Gastrocnemius medialis (tissue), 4 donors: ENCODE results near the gene MAST2. TPM values are rescaled to one million over a fixed set of nuclear protein-coding genes. Genes with fewer than 3 reads are reported as not detected.
A peak's percentile ranks its signal among the peaks of the same experiment; 100 is the strongest.

Experiments
- ATAC-seq, 2 donors: fragments of 150-250 bp; one replicate each; pipeline ENCODE4 v1.9.1; 2016
- DNase-seq, 2 donors: peaks; one replicate each; pipeline ENCODE4 v3.0.0-alpha.2; 2019
- H3K27ac ChIP-seq, 4 donors: fragments of 200-600 bp; sonication (generic); 1 replicate in 1 of 4; 2 replicates in 3 of 4; pipeline ENCODE4 v1.5.1; 2016 to 2018; ENCODE audit warnings: mild to moderate bottlenecking in 2 of 4, moderate library complexity in 1 of 4
- H3K27me3 ChIP-seq, 3 donors: fragments of 200-600 bp; sonication (generic) in 2 of 3; 1 replicate in 1 of 3; 2 replicates in 2 of 3; pipeline versions ENCODE4 v1.5.1 to v1.6.0; 2016 to 2019; ENCODE audit warnings: mild to moderate bottlenecking in 1 of 3, moderate library complexity in 1 of 3
- H3K36me3 ChIP-seq, 2 donors: fragments of 200-600 bp; sonication (generic) in 1 of 2; one replicate each; pipeline ENCODE4 v1.5.1; 2017 to 2018
- H3K4me1 ChIP-seq, 2 donors: fragments of 200-600 bp; sonication (generic) in 1 of 2; one replicate each; pipeline ENCODE4 v1.5.1; 2016 to 2017; ENCODE audit warnings: mild to moderate bottlenecking in 2 of 2
- H3K4me3 ChIP-seq, 4 donors: fragments of 200-600 bp; sonication (generic) in 3 of 4; 1 replicate in 1 of 4; 2 replicates in 3 of 4; pipeline ENCODE4 v1.5.1; 2016 to 2019; ENCODE audit warnings: mild to moderate bottlenecking in 2 of 4
- H3K9me3 ChIP-seq, 3 donors: fragments of 200-600 bp; sonication (generic) in 2 of 3; 1 replicate in 1 of 3; 2 replicates in 2 of 3; pipeline ENCODE4 v1.5.1; 2016 to 2019
- POLR2A ChIP-seq, 2 donors: fragments of 450-650 bp; IDR thresholded peaks; one replicate each; pipeline ENCODE4 v1.6.1; 2017; ENCODE audit warnings: antibody characterized with exemption in 2 of 2, mild to moderate bottlenecking in 2 of 2, moderate library complexity in 2 of 2
- in situ Hi-C, 4 donors: fragments of 200-750 bp; cut with MboI; loops; one replicate each; pipeline versions ENCODE4 v1.15.0 to v1.8.0; 2017; ENCODE audit warnings: low sequenced_read_pairs in 4 of 4
- intact Hi-C: fragments of 100-400 bp; cut with DNase I; formaldehyde crosslinking; loops from one replicate; pipeline ENCODE4 v1.15.1; 2023; ENCODE audit warnings: low total_unique reads
- total RNA-seq, 4 donors: library from RNA; depleted of rRNA; stranded (reverse); fragments of >200 nt; gene quantifications; one replicate each; pipeline versions ENCODE4 v1.1.0 to v1.2.3, GENCODE V29; 2016
- TF ChIP-seq, protein P1 (sequence below), 5 experiments: fragments of 450-650 bp in 3 of 5; fragments of 200-600 bp in 2 of 5; sonication (generic) in 2 of 5; IDR thresholded peaks in 4 of 5; conservative IDR thresholded peaks in 1 of 5; 1 replicate in 4 of 5; 2 replicates in 1 of 5; pipeline ENCODE4 v1.5.1; 2016 to 2019; ENCODE audit warnings: antibody characterized with exemption in 5 of 5, mild to moderate bottlenecking in 3 of 5, moderate library complexity in 3 of 5

Gene MAST2
- total RNA-seq, 4 donors from 2014 or later: 110 to 195 (median 162) TPM

DNA sequence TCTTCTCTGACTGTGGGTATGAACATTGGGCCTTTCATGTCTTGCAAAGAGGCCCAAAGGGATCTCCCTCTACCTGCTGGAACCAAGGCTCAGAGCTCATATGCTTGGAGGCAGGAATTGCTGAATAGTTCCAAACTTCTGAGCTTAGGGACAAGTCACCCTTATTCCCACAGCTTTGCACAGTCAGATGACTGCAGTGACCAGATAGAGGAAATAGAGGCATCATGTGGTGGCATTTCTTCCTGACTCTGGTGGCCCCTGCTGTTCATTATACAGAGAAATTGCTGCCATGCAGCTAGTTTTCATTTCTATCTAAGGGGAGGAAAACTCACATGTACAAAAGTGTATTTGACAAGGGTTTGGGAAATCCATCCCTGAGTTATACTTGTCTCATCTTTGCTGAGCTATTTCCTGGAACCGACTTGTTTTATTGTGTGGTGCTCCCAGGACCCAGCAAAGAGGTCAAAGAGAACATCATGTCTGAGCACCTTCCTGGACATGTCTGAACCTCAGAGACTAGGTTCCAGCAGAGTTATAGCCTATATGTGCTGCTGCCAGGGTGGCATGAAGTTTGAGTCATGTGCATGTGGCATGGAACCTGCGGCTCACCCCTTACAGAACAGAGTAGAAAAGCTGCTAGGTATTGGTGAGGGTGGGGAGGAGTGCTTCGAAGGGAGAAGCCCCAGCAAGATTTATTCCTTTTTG lies 197.8 kb downstream of the MAST2 start:
- intact Hi-C loops: no loop called here
- no peak for DNase-seq
- no peak for ATAC-seq
- Histone ChIP-seq H3K36me3 (peaks cover 0 to 63% of the 10 kb centered on the region in 2 donors), H3K27ac (peak overlapping the region in 3 of 4 donors; percentile 5 to 65 (median 23)), H3K27me3 (no peaks in the 10 kb centered on the region), H3K4me1 (peaks cover 0 to 9% of the 10 kb centered on the region in 2 donors), H3K4me3 (no peak overlapping the region), H3K9me3 (no peaks in the 10 kb centered on the region)
- in situ Hi-C loops: loop anchor here in 1 of 4 donors (10.0 kb wide), 1 partner anchor 56 kb away; no protein-coding TSS in a partner anchor
- TF ChIP-seq POLR2A (IDR thresholded peaks at IDR 0.05): no peak
- TF ChIP-seq, protein P1, sequence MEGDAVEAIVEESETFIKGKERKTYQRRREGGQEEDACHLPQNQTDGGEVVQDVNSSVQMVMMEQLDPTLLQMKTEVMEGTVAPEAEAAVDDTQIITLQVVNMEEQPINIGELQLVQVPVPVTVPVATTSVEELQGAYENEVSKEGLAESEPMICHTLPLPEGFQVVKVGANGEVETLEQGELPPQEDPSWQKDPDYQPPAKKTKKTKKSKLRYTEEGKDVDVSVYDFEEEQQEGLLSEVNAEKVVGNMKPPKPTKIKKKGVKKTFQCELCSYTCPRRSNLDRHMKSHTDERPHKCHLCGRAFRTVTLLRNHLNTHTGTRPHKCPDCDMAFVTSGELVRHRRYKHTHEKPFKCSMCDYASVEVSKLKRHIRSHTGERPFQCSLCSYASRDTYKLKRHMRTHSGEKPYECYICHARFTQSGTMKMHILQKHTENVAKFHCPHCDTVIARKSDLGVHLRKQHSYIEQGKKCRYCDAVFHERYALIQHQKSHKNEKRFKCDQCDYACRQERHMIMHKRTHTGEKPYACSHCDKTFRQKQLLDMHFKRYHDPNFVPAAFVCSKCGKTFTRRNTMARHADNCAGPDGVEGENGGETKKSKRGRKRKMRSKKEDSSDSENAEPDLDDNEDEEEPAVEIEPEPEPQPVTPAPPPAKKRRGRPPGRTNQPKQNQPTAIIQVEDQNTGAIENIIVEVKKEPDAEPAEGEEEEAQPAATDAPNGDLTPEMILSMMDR (IDR thresholded peaks at IDR 0.05 in 4 of 5, conservative IDR thresholded peaks at IDR 0.05 in 1 of 5): no peak

DNA sequence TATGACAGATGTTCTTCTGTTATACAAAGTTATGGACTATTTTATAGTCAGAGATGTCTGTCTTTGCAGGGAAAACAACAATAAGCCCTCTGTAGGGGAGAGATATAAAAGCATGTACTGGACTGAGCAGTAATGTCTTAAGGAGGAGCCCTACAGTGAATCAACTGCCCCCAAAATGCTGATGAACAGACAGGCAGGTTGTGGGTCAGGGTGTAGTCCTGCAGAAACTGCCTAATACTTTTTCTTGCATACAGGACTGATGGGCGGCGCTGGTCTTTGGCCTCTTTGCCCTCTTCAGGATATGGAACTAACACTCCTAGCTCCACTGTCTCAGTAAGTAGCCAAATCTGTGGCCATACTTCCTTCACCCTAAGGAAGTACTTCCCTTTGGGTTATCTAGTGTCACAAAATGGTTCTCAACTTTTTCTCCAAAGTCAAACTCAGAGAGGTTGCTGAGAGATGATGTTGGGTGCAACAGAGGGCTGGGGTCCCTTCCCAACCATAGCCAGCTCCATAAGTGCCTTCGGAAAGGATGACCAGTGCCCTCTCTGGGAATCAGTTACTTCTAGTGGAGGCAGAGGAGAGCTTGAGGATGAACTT lies 199.2 kb downstream of the MAST2 start:
- Histone ChIP-seq H3K27me3 (no peaks in the 10 kb centered on the region), H3K9me3 (no peaks in the 10 kb centered on the region), H3K36me3 (peaks cover 0 to 77% of the 10 kb centered on the region in 2 donors), H3K4me3 (no peak overlapping the region), H3K27ac (peak overlapping the region in 2 of 4 donors; percentile 23 to 53), H3K4me1 (peaks cover 0 to 3% of the 10 kb centered on the region in 2 donors)
- intact Hi-C loops: no loop called here
- TF ChIP-seq POLR2A (IDR thresholded peaks at IDR 0.05): no peak
- TF ChIP-seq, protein P1 (IDR thresholded peaks at IDR 0.05 in 4 of 5, conservative IDR thresholded peaks at IDR 0.05 in 1 of 5): no peak
- ATAC-seq (no peak), DNase-seq (no peak)
- in situ Hi-C loops: loop anchor here in 1 of 4 donors (10.0 kb wide), 1 partner anchor 58 kb away; no protein-coding TSS in a partner anchor

DNA sequence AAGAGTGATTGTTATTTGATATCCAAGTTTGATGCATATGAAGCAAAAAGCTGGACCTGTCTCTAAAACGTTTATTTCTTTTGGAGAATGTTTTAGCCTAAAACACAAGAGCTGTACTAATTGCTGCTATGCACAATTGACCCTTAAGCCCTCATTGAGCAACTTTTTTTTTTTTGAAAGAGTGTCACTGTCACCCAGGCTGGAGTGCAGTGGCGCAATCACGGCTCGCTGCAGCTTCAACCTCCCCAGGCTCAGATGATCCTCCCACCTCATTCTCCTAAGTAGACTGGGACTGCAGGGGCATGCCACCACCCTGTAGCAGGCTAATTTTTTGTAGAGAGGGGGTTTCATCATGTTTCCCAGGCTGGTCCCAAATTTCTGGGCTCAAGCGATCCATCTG lies 199.9 kb downstream of the MAST2 start:
- H3K27me3 ChIP-seq: no peaks in the 10 kb centered on the region
- peak in 1 of 2 donors; percentile 54 for ATAC-seq
- H3K4me3 ChIP-seq: no peak overlapping the region
- DNase-seq: peak in 1 of 2 donors; percentile 51
- TF ChIP-seq, protein P1 (IDR thresholded peaks at IDR 0.05 in 4 of 5, conservative IDR thresholded peaks at IDR 0.05 in 1 of 5): no peak
- no peak for TF ChIP-seq POLR2A (IDR thresholded peaks at IDR 0.05)
- H3K9me3 ChIP-seq: no peaks in the 10 kb centered on the region
- in situ Hi-C loops (loop anchor here in 1 of 4 donors (10.0 kb wide), 1 partner anchor 59 kb away; no protein-coding TSS in a partner anchor), intact Hi-C loops (no loop called here)
- peak overlapping the region in 3 of 4 donors; percentile 31 to 53 (median 32) for H3K27ac ChIP-seq
- peaks cover 0 to 77% of the 10 kb centered on the region in 2 donors for H3K36me3 ChIP-seq
- H3K4me1 ChIP-seq: peaks cover 0 to 3% of the 10 kb centered on the region in 2 donors

DNA sequence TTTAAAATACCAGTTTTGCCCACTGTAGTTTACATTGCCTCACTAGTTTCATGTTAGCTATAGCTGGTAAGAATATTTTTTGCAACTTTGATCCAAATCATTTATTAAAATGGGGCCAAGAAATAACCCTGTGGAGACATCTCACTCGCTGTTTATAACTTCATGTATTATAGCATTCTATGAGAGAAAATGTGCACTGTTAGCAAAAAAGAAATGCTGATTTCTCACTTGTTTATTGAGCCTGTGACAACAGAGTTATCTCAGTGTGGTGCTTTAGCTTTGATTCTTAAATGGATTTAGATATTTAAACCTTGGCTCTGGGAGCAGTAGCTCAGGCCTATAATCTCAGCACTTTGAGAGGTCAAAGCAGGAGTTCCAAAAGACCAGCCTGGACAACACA lies 201.1 kb downstream of the MAST2 start:
- TF ChIP-seq POLR2A (IDR thresholded peaks at IDR 0.05): no peak
- TF ChIP-seq, protein P1 (IDR thresholded peaks at IDR 0.05 in 4 of 5, conservative IDR thresholded peaks at IDR 0.05 in 1 of 5): no peak
- H3K27ac ChIP-seq: peak overlapping the region in 1 of 4 donors; percentile 53
- no peaks in the 10 kb centered on the region for H3K27me3 ChIP-seq
- no peak overlapping the region for H3K4me3 ChIP-seq
- ATAC-seq (no peak), DNase-seq (no peak)
- H3K9me3 ChIP-seq: no peaks in the 10 kb centered on the region
- intact Hi-C loops: no loop called here
- H3K36me3 ChIP-seq: peaks cover 0 to 80% of the 10 kb centered on the region in 2 donors
- in situ Hi-C loops: loop anchor here in 1 of 4 donors (10.0 kb wide), 1 partner anchor 60 kb away; no protein-coding TSS in a partner anchor
- H3K4me1 ChIP-seq: peaks cover 0 to 9% of the 10 kb centered on the region in 2 donors
